NCI-H748 treated with DMSO at 0.1 percent for 48 hours (cell line): ENCODE data around the gene IRF2BP1.
"Not testable (repeated sequence)": the region's sequence is repeated elsewhere in the genome, so short reads cannot be mapped to it uniquely, and the experiment has no call there.

Source experiments
- DNase-seq: peaks from one replicate; lab custom pipeline; 2025; lab: John Stamatoyannopoulos, UW

The IRF2BP1 gene

DNA sequence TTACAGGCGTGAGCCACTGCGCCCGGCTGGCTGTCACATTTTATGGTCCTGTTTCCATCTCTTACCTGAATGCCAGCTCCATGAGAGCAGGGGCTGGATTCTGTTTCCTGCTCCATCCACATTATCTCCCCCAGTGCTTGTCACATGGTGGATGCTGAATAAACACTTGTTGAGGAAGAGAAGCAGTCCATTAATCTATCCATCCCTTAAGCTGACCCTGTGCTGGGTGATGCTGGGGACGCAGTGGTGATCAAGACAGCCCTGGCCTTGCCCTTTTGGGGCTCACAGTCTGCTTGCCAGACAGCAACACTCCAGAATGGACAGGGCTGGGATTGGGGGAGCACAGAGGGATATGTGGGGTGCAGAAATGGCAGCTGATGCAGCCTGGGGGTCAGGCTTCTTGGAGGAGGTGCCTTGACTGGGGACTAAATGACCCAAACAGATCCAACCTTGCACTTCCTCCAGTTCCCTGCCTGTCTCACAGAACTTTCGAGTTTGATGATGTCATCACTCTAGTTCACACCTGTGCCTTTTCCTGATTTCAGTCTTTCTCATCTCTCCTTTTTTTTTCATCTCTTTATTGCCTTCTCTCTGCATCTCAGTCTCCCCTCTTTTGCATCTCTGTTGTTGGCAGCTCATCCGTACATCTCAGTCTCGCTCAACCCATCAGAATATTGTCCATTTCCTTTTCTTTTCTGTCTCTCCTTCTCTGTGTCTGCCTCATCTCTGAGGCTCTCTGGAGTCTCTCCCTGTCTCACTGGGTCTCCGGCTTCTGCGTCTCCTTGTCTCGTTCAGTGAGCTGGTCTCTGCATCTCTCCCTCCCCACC is 4.6 kb downstream of the IRF2BP1 start:
- DNase-seq, result no peak

DNA sequence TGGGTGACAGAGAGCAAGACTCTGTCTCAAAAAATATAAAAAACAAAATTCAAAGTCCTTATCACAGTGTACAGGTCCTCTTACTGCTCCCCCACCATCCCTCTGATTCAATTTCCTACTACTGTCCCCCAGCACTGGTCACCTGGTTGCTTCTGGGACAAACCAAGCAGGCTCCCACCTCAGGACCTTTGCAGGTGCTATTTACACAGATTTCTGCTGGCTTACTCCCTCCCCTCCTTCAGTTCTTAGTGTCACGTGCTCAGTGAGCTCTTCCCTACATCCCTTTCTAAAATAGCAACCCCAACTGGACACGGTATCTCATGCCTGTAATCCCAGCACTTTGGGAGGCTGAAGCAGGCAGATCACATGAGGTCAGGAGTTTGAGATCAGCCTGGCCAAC is 6.0 kb downstream of the IRF2BP1 start:
- no peak for DNase-seq

DNA sequence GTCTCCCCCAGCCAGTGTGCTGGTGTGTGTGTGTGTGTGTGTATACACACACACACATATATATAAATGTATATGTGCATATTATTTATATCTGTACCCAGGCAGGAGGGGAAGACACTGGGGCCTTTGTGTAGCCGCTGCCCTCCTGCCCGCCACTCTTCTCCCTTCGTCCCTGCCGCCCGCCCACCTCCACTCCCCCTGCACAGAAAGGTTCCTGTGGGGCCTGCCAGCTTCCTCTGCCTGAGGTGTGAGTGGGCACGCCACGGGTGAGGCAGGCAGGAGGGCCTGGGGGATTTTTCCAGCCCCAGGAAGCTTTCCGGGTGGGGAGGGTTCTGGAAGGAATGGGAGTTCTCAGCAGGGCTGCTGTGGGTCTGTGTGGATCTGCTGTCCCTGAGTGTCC is 6.9 kb downstream of the IRF2BP1 start:
- no peak for DNase-seq

DNA sequence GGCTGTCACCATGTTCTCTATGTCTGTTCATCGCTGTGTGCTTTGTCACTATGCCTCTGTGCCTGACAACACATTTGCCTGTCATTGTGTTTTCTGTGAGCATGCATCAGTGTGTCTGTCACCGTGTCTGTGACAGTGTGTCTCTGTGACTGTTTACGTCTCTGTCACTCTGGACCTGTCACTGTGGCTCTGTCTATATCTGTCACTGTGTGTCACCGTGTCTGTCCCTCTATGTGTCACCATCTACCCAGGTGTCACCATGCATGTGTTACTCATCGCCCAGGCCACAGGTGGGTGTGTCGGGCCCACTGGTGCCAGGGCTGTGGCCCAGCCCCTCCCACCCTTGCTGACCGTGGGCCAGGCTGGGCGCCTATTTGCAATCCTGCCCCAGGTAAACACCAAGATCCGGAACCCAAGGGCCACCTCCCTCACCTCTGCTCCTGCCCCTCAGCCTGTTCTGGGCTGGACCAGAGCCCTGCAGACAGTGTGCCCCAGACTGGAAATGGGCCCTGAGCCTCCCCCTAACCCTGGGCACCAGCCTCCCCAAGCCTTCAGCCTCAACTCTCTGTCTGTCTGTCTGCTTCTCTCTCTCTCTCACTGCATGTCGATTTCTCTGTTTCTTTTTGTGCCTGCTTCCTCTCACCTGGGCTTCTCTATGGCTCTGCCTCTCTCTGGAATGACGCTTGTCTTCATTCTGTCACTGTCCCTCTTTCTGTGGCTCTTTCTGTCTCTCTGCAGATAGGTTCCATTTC is 7.7 kb downstream of the IRF2BP1 start:
- DNase-seq, result no peak

DNA sequence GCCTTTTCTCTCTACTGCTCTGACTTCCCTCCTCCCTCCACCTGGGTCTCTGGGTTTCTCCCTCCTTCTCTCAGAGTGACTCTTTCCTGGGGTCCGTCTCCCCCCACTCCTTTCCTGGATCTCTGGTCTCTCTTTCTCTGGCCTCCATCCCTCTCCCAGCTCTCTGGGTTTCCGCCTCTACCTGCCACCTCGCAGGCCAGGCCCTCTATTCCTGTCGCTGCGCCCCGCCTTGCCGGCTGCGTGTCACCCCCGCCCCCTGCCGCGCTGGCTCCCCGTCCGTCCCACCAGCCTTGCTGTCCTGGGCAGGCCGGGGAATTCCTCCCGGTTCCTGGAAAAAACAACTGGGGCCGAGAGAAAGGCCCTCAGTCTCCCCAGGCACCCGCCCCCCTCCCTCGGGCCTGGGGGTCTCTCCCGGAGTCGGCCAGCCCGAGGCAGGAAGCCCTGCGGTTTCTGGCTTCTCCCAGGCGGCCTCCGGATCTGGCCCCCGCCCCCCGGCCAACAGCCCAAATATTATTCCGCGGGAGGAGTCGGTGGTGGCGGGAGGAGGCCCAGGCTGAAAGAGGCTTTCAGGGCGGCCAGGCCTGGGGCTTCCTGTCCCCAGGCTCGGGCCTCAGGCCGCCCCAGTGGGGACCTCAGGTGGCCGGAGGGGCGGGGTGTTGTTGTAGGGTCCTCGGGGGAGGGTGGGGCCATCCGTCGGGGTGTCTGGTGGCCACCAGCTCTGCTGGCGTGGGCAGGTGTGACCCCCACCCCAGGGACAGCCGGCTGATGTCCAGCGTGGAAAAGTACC is 9.3 kb downstream of the IRF2BP1 start:
- no peak for DNase-seq

DNA sequence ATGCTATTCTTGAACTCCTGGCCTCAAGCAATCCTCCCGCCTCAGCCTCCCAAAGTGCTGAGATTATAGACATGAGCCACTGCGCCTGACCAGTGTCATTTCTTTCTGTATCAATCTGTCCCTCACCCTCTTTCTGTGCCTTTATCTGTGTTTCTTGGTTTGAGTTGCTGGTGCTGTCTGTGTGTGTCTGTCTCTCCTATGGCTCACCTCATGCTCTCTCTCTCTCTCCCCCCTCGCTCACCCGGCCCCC is 9.9 kb downstream of the IRF2BP1 start:
- DNase-seq, result no peak

DNA sequence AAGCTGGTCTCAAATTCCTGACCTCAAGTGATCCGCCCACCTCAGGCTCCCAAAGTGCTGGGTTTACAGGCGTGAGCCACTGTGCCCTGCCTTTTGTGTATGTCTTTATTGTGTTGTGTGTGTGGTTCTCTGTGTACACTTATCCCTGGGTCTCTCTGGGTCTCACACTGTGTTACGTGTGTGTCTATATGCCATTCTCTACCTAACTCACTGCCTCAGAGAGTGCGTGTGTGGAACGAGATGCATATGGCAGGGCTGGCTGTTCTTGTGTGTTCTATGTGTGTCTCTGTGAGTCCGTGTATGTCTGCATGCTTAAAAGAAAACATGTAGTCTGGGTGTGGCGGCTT is 11.3 kb downstream of the IRF2BP1 start:
- no peak for DNase-seq

DNA sequence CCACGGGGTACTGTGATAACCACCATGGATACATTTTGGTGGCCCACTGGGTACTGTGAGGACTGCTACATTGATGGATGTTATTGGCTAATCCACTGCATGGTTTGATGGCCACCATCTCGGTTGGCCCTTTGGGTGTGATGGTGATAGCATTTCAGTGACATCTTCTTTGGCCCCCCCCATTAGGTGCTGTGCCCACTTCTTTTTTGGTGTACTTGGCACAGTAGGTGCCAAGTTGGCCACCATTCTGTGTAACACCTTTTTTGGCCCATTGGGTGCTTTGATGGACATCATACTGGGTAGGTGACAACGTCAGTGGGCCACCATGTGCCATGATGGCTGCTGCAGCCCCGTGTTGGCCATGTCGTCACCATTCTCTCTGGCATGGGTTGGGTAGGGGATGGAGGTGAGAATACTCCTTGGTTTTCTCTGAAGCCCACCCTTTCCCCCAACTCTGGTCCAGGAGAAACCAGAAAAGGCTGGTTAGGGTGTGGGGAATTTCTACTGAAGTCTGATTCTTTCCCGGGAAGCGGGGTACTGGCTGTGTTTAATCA is 12.6 kb downstream of the IRF2BP1 start:
- DNase-seq, result no peak

DNA sequence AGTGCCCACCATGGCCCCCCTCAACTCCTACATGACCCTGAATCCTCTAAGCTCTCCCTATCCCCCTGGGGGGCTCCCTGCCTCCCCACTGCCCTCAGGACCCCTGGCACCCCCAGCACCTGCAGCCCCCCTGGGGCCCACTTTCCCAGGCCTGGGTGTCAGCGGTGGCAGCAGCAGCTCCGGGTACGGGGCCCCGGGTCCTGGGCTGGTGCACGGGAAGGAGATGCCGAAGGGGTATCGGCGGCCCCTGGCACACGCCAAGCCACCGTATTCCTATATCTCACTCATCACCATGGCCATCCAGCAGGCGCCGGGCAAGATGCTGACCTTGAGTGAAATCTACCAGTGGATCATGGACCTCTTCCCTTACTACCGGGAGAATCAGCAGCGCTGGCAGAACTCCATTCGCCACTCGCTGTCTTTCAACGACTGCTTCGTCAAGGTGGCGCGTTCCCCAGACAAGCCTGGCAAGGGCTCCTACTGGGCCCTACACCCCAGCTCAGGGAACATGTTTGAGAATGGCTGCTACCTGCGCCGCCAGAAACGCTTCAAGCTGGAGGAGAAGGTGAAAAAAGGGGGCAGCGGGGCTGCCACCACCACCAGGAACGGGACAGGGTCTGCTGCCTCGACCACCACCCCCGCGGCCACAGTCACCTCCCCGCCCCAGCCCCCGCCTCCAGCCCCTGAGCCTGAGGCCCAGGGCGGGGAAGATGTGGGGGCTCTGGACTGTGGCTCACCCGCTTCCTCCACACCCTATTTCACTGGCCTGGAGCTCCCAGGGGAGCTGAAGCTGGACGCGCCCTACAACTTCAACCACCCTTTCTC is 13.6 kb downstream of the IRF2BP1 start:
- DNase-seq, result no peak

DNA sequence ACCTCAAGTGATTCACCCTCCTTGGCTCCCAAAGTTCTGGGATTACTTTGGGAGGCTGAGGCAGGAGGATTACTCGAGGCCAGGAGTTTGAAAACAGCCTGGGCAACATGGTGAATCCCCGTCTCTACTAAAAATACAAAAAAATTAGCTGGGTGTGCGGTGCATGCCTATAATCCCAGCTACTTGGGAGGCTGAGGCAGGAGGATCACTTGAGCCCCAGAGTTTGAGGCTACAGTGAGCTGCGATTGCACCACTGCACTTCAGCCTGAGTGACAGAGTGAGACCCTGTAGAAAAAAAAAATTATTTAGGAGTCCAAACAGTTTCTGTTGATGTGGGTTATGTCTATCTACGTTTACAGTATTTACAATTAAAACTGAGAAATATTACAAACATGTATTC is 15.1 kb downstream of the IRF2BP1 start:
- DNase-seq, result no peak

DNA sequence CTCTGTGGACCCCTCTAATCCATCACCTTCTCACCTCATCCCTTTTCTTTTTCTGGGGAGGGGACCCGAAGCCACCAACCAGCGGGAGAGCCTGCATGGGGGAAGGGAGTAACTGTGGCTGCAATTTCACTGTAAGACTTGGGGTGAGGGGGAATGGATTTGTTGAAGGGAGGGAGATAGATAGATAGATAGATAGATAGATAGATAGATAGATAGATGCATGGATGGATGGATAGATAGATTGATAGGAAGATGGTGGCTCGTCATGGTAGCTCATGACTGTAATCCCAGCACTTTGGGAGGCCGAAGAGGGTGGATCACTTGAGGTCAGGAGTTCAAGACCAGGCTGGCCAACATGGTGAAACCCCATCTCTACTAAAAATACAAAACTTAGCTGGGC is 18.7 kb downstream of the IRF2BP1 start:
- DNase-seq, result not testable (repeated sequence)

DNA sequence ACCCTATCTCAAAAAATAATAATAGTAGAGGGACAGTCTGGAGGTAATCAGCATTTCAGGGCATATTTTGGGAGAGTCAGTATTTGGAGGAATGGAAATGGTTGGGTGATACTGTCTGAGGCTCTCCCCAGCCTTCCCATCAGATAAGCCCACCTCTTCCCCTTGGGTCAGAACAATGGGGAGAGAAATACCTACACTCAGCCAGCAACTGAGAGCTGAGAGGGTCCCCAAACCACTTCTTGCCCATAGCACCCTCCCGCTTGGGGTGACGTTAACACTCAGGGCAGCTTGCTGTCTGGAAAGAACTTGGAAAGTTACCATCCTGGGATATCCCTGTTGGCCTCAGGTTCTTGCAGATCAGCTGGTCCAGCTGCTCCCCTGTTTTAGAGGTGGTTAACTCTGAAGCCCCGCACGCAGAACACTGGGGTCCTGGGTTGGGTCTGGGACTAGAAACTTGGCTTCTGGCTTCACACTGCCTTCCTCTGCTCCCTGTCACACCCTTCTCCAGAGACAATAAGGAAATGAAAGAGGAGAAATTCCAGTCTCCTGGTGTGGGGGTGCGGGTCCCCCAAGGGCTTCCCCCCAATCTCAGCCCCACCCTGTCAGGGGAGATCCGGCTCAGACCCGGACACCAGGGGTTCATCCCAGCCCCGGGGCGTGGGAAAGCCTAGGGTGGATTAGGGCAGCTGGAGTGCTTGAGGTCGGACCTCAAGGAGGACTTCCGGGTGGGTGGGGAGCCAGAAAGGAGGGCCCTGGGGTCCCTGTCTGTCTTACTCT is 19.4 kb downstream of the IRF2BP1 start:
- DNase-seq, result no peak

DNA sequence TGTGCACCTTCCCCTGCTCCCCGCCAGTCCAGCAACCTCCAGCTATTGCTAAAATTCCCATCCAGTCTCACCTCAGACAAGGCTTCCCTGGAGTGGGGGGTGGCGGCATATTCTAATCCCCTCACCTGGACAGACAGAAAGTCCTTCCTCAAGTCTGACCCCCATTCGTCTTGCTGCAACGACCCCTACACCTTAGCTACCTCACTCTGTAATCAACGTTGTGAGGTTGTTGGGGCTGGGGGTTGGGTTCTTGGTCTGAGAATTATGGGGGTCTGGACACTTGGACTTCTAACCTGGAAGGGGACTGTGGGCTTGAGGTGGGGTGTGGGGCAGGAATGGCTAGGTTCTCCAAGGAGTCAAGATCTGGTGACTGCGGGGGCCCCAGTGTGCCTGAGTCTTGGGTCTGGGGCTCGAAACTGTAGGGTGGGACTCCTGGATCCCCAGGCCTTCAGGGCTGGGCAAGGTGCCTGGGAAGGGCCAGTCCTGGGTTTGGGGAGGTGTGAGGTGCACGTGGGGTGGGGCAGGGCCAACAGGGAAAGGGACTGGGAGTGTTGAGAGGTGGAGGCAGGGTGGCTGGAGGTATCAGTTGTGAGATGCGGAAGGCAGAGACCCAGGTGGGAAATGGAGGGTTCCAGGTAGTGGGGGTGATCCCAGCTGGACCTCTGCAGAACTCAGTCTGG is 20.5 kb downstream of the IRF2BP1 start:
- DNase-seq, result no peak

DNA sequence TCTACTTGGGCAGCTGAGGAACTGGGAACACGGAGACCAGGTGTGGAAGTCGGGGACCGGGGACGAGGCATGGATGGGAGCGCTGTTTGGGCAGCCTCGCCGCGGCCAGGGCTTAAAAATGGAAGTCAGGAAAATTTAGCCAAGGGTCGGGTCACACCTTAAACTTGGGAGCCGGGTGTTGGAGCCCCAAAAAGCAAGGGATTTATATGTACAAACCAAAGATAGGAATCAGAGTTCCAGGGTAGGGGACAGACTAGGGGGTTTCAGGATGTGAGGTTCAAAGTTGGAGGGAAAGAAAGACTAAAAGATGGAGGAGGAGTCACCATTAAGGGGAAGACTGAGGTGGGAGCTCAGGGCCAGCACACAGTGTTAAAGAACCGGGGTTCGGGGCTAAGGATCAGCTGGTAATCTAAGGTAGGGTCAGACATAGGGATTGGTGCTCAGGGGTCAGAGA is 21.3 kb downstream of the IRF2BP1 start:
- DNase-seq, result no peak

DNA sequence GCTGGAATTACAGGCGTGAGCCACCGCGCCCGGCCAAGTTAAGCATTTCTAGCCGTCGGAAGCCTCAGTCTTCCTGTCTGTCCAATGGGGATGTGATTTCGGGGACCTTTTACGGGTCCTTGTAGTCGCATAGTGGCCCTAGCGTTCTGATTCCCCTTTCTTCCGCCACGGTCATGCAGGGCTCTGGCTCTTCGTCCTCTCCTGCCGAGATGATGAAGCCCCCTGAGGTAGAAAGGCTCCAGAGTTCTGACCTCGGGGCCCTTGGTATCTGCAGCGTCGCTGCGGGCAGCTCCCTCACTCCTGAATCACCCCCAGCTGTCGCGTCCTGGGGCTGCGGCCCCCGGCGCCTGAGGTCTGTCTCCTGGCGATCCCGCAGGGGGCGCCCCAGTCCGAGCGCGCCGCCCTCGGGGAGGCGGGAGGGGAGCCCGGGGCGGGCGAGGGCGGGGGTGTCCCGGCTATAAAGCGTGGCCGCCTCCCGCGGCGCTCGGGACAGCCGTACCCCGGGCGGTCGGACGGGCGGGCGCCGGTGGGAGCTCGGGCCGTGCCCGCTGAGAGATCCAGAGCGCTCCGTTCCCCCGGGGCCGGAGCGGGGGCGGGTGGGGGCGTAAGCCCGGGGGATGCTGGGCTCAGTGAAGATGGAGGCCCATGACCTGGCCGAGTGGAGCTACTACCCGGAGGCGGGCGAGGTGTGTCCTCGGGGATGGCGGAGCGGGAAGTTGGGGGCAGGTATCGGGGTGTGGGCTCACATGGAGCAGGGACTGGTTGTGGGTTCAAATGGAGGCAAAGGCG is 21.9 kb downstream of the IRF2BP1 start, which contains the start of gene FOXA3:
Gene FOXA3, plus strand, starts transcription at position 487 of the 789 bp plus-strand sequence. Its CDS starts 131 bp downstream, at position 618.
- DNase-seq, result peak; percentile 49

DNA sequence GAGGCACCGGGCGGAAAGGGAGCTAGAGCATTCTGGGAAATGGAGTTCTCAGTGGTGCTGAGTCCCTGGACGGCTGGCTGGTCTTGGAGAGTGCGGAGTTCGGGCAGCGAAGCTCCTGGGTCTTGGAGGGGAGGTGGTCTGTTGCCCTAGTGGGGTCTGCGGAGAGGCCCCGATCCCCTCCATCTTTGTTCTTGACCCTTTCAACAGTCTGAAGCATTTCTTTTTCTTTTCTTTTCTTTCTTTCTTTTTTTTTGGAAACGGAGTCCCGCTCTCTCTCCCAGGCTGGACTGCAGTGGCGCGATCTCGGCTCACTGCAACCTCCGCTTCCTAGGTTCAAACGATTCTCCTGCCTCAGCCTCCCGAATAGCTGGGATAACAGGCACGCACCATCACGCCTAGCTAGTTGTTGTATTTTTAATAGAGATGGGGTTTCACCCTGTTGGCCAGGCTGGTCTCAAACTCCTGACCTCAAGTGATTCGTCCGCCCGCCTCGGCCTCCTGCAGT is 22.6 kb downstream of the IRF2BP1 start:
- no peak for DNase-seq

DNA sequence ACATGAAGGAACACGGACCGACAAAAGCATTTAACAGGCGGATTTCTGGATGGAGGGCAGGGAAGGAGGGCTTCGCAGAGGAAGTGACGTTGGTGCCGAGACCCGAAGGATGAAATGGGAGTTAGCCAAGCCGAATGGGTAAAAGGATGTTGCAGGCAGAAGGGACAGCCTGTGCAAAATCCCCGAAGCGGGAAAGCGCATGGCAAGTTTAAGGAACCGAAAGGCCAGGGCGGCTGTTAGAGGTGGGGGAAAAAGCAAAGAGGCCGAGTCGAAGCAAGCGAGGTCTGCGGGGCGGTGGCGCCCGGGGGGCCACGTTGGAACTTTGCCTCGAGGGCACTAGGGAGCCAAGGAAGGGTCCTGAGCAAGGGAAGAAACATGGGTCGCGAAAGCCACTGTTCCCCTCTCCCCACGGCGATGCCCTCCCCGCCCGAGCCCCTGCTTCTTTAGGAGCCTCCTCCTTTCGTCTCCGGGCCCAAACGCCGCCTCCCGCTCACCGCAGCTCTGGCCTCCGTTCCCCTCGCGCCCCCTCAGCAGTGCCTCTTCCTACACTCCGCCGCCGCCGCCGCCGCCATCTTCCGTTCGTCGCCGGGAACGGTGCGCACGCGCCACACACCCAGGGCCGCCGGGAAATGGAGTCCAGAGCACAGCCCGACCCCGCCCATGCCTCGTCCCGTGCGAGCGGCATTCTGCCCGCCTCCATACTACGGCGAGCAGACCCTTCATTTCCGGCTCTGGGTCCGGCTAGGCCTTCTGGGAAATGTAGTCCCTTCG is 23.2 kb downstream of the IRF2BP1 start, which contains the start of gene SYMPK:
Gene SYMPK, minus strand, starts transcription at position 584 of the 771 bp plus-strand sequence. CDS start 8,652 bp downstream, outside the sequence.
- DNase-seq, result peak; percentile 99

DNA sequence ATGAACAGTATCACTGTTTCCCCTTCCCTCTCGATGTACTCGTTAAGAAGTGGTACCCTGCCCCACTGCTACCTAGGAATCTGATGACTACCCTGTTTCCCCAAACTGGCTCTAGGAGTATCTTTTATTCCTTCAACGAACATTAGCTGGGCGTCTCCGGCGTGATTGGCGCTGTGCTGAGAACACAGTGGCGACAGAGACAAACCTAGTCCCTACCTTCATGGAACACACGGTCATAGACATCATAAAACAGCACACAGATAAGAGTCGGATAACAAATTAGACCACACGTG is 23.7 kb downstream of the IRF2BP1 start:
- no peak for DNase-seq
